AG09319 (cell line): ENCODE results near the gene NEU2.
"Not testable (repeated sequence)": the region's sequence is repeated elsewhere in the genome, so short reads cannot be mapped to it uniquely, and the experiment has no call there.

ENCODE experiments used
- DNase-seq: peaks from one replicate; pipeline ENCODE4 v3.0.0-alpha.2; 2010; ENCODE audit warnings: low read depth; ENCODE audit errors: extremely low read depth
- TF ChIP-seq, protein P1 (sequence below): IDR thresholded peaks from 2 replicates; pipeline ENCODE4 v1.5.1; 2011; ENCODE audit warnings: low read depth, mild to moderate bottlenecking, inconsistent platforms, low read length, moderate library complexity

NEU2 gene

DNA sequence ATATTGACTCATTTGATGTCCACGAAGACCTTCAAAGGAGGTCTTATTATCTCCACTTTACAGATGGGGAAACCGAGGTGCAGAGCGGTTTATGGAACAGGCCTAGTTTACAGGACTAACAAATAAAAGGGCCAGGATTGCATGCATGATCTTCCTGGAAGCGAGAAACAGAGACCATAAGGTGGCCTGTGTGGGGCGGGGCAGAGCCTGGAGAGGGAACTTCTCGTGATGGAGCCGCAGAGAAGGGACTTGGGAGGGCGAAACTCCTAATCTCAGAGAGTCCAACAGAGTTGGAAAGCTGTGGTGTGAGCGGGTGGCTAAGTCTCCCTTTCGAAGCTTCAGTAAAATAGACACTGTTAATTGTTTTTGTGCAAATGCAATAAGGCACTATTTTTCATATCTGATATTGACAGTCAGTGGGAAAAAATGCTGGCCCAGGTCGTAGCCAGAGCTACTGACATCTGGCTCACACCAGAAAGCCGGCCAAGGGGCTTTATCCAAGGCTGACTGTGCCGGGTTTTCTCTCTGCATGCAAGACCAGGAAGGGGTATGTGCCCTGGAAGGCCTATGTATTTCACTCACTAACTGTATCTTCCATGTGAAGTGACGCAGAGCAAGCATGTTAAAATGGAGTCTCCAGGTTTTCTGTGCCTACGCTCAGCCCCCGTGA, 32.2 kb downstream of the NEU2 start:
- DNase-seq = no peak
- TF ChIP-seq, protein P1, sequence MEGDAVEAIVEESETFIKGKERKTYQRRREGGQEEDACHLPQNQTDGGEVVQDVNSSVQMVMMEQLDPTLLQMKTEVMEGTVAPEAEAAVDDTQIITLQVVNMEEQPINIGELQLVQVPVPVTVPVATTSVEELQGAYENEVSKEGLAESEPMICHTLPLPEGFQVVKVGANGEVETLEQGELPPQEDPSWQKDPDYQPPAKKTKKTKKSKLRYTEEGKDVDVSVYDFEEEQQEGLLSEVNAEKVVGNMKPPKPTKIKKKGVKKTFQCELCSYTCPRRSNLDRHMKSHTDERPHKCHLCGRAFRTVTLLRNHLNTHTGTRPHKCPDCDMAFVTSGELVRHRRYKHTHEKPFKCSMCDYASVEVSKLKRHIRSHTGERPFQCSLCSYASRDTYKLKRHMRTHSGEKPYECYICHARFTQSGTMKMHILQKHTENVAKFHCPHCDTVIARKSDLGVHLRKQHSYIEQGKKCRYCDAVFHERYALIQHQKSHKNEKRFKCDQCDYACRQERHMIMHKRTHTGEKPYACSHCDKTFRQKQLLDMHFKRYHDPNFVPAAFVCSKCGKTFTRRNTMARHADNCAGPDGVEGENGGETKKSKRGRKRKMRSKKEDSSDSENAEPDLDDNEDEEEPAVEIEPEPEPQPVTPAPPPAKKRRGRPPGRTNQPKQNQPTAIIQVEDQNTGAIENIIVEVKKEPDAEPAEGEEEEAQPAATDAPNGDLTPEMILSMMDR = no peak

DNA sequence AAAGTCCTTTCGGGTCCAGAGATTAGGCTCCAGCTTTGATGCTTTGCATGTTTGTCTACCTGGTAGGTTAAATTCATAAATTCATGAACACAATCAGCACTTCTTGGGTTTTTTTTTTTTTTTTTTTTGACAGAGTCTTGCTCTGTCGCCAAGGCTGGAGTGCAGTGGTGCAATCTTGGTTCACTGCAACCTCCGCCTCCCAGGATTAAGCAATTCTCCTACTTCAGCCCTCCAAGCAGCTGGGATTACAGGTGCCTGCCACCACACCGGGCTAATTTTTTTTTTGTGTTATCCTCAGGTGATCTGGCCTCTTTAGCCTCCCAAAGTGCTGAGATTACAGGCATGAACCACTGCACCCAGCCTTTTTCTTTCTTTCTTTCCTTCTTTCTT, 32.7 kb downstream of the NEU2 start:
- not testable (repeated sequence) for DNase-seq

DNA sequence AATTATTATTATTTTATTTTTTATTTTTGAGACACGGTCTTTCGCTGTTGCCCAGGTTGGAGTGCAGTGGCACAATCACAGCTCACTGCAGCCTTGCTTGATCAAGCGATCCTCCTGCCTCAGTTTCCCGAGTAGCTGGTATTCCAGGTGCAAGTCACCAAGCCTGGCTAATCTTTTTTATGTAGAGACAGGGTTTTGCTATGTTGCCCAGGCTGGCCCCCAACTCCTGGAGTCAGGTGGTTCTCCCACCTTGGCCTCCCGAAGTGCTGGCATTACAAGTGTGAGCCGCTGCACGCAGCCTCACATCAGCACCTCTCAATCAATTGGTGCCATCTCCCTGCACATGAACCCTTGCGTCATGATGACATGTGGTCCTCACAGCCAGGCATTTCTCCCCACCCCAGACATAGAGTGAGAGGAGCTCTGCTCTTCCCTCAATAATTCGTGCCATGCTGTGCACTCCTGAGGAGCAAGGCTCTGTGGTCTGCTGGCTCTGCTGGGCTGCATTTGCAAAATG, 33.5 kb downstream of the NEU2 start:
- TF ChIP-seq, protein P1 = no peak

DNA sequence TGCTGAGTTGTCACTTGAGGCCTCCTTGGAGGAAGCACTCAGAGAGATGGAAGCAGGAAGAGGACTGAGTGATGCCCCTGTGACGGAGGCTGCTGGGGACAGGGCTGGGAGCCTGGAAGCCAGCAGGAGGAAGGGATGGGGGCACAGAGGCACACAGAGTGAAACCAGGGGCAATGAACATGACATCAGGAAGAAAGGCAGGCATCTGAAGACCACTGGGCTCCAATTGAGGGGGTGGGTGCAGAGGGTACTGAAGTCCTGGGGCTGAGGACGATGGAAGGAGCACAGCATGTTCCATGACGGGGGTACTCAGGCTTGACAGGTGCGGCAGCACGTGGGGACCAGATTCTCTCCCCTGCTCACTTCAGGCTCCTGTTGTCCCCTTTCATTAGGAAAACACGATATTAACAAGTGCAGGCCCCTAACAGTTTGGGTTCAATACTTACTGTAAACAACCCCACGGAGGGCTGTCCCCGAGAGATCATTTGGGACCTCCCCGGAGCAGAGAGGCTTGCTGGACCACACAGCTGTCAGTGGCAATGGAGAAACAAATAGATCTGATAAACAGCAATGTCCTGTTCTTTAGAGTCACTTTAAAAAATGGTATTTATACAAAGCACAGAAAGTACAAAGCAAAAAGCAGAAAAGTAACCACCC, 36.4 kb downstream of the NEU2 start:
- DNase-seq = no peak
- TF ChIP-seq, protein P1 = no peak

More for the DNA sequence above, 33.5 kb downstream of the NEU2 start:
- DNase-seq = no peak

DNA sequence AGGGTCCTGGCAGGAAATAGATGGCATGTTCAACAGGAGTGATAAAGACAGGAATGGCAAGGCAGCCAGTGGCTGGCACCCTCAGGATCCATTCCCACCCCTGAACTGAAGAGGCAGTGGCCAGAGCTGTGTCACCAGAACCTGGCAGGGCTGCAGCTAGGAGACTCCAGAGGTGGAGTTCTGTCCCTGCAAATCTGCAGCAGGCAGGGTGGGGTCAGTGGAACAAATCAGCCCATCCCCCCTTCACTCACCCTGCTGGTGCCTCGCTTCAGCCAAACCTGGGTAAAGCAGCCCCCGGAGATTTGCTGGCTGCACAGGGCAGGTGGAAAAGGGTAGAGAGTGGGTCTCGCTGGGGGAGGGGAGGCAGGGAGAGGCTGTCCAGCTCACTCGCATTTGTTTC, 40.4 kb downstream of the NEU2 start:
- no peak for DNase-seq
- TF ChIP-seq, protein P1 = no peak

DNA sequence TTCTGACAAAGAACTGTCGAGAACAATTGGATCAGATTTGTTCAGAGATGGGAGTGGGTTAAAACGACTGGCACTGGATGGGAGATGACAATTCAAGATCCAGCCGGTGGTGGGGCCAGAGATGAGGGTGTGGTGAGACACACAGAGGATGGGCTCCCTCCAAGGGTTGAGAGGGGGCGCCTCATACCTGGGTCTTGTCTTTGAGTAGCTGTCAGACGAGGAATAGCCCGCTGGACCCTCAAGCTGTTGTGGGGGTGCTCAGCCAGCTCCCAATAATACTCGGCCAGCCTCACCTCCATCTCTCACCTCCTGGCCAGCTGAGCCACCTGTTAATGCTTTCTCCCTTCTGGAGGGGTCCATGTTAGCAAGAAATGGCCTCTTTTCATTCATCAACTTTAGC, 41.6 kb downstream of the NEU2 start:
- DNase-seq = no peak
- TF ChIP-seq, protein P1 = no peak

DNA sequence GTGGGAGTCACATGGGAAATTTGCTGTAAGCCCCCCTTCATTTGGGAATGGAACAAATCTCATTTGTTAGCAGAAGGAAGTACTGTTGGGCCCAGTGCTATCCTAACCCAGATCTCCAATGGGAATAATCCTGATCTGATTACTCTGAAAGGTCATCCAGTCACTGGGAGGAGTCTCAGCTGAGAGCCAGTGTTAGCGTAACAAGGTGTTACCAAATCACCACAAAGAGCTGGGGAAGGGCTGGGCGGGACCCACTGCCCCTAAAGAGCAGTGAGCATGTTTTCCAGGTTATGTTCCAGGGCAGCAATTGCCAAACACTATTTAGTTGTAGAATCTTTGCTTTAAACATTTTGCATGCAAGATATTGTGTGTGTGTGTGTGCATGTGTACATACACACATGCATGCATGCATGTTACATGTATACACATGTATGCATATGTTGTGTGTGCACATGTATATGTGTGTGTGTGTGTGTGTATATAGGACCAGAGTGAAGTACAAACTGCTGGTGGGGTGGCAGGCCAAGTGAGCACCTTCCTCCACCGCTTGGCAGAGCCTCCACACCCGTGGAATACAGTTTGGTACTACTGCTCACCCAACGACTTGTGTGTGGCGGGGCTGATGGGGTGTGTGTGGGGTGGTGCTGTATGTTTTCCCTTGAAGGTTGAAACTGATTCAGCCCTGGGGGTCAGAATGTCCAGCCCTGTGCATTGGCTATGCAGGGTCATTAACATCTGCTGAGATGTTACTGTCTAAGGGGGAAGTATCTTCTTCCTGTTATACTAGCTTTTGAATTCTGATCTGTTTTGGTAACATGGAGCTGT, 42.9 kb downstream of the NEU2 start:
- DNase-seq = no peak
- TF ChIP-seq, protein P1 = no peak
